ENCODE data around the gene PAK5.

DNA sequence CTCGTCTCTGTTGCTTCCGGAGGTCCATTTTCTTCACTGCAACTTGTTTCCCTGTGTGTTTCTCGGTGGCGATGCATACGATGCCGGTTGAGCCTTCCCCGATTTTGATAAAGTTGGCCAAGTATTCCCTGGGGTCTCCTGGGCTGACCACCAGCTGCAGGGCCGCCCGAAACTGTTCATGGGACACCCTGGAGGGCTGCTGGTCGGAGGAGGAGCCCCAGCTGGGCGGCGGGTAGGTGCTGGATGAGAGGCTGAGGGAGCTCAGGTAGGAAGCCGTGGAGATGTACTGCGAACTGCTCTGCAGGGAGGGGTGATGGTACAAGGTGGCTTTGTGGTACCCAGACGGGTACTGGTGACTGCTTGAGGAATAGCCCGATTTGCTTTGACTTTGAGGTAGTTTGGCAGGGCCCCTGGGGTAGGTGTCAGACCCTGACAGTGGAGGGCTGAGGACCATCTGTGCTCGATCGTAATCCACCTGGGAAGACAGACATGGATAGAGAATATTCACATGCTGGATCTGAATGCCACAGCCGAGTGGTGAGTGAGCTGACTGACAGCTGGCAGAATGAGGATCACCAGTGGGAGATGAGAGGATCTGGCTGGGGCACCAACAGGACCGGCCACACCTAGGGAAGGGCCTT lies 272.8 kb downstream of the PAK5 start:
- TF ChIP-seq, protein P1, sequence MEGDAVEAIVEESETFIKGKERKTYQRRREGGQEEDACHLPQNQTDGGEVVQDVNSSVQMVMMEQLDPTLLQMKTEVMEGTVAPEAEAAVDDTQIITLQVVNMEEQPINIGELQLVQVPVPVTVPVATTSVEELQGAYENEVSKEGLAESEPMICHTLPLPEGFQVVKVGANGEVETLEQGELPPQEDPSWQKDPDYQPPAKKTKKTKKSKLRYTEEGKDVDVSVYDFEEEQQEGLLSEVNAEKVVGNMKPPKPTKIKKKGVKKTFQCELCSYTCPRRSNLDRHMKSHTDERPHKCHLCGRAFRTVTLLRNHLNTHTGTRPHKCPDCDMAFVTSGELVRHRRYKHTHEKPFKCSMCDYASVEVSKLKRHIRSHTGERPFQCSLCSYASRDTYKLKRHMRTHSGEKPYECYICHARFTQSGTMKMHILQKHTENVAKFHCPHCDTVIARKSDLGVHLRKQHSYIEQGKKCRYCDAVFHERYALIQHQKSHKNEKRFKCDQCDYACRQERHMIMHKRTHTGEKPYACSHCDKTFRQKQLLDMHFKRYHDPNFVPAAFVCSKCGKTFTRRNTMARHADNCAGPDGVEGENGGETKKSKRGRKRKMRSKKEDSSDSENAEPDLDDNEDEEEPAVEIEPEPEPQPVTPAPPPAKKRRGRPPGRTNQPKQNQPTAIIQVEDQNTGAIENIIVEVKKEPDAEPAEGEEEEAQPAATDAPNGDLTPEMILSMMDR (IDR thresholded peaks at IDR 0.05; ENCODE audit: low read depth, low read length, missing input control): no peak
- TF ChIP-seq, protein P2, sequence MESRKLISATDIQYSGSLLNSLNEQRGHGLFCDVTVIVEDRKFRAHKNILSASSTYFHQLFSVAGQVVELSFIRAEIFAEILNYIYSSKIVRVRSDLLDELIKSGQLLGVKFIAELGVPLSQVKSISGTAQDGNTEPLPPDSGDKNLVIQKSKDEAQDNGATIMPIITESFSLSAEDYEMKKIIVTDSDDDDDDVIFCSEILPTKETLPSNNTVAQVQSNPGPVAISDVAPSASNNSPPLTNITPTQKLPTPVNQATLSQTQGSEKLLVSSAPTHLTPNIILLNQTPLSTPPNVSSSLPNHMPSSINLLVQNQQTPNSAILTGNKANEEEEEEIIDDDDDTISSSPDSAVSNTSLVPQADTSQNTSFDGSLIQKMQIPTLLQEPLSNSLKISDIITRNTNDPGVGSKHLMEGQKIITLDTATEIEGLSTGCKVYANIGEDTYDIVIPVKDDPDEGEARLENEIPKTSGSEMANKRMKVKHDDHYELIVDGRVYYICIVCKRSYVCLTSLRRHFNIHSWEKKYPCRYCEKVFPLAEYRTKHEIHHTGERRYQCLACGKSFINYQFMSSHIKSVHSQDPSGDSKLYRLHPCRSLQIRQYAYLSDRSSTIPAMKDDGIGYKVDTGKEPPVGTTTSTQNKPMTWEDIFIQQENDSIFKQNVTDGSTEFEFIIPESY (IDR thresholded peaks at IDR 0.05): no peak
- TF ChIP-seq RAD21 (IDR thresholded peaks at IDR 0.05): no peak
- TF ChIP-seq EGR1 (IDR thresholded peaks at IDR 0.05; ENCODE audit: low read depth in 2 of 2): no peak
- TF ChIP-seq, protein P3, sequence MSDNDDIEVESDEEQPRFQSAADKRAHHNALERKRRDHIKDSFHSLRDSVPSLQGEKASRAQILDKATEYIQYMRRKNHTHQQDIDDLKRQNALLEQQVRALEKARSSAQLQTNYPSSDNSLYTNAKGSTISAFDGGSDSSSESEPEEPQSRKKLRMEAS (IDR thresholded peaks at IDR 0.05): no peak
- TF ChIP-seq YY1 (IDR thresholded peaks at IDR 0.05): no peak
- TF ChIP-seq, protein P4, sequence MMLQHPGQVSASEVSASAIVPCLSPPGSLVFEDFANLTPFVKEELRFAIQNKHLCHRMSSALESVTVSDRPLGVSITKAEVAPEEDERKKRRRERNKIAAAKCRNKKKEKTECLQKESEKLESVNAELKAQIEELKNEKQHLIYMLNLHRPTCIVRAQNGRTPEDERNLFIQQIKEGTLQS (IDR thresholded peaks at IDR 0.05): no peak
- TF ChIP-seq, protein P5, sequence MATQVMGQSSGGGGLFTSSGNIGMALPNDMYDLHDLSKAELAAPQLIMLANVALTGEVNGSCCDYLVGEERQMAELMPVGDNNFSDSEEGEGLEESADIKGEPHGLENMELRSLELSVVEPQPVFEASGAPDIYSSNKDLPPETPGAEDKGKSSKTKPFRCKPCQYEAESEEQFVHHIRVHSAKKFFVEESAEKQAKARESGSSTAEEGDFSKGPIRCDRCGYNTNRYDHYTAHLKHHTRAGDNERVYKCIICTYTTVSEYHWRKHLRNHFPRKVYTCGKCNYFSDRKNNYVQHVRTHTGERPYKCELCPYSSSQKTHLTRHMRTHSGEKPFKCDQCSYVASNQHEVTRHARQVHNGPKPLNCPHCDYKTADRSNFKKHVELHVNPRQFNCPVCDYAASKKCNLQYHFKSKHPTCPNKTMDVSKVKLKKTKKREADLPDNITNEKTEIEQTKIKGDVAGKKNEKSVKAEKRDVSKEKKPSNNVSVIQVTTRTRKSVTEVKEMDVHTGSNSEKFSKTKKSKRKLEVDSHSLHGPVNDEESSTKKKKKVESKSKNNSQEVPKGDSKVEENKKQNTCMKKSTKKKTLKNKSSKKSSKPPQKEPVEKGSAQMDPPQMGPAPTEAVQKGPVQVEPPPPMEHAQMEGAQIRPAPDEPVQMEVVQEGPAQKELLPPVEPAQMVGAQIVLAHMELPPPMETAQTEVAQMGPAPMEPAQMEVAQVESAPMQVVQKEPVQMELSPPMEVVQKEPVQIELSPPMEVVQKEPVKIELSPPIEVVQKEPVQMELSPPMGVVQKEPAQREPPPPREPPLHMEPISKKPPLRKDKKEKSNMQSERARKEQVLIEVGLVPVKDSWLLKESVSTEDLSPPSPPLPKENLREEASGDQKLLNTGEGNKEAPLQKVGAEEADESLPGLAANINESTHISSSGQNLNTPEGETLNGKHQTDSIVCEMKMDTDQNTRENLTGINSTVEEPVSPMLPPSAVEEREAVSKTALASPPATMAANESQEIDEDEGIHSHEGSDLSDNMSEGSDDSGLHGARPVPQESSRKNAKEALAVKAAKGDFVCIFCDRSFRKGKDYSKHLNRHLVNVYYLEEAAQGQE (IDR thresholded peaks at IDR 0.05): no peak
- no peak for TF ChIP-seq TAF1 (conservative IDR thresholded peaks at IDR 0.05)
